GM23248 (cell line): ENCODE measurements around the gene SOD1.

ENCODE experiments used
- EZH2 ChIP-seq: fragments of 200-600 bp; sonication (generic); IDR thresholded peaks from 2 replicates; pipeline ENCODE4 v1.6.1; 2018; ENCODE audit warnings: antibody characterized with exemption, mild to moderate bottlenecking; ENCODE audit not compliant: insufficient read depth, poor library complexity, severe bottlenecking
- EZH2phosphoT487 ChIP-seq: fragments of 200-600 bp; sonication (generic); IDR thresholded peaks from 2 replicates; pipeline ENCODE4 v1.6.1; 2018; ENCODE audit warnings: antibody characterized with exemption, moderate library complexity, mild to moderate bottlenecking, low read depth; ENCODE audit not compliant: insufficient read depth

GRCh38 chr21:31618696-31619430, 40.6 kb upstream of the SOD1 start:
- no peak for TF ChIP-seq EZH2
- TF ChIP-seq EZH2phosphoT487: no peak
